IMR-90 (cell line): ENCODE measurements around the gene TBX1.

ENCODE experiments used
- BHLHE40 ChIP-seq: fragments of 150-350 bp; IDR thresholded peaks from 2 replicates; pipeline ENCODE4 v1.6.1; 2016; ENCODE audit warnings: mild to moderate bottlenecking, low read depth, low read length
- CEBPB ChIP-seq: IDR thresholded peaks from 2 replicates; pipeline ENCODE4 v1.6.1; 2012; ENCODE audit warnings: low read depth, low read length, improper control_type of control experiment
- CHD1 ChIP-seq: IDR thresholded peaks from 2 replicates; pipeline ENCODE4 v1.6.1; 2012; ENCODE audit warnings: low read depth, low read length, improper control_type of control experiment
- ELK1 ChIP-seq: fragments of 150-350 bp; IDR thresholded peaks from 2 replicates; pipeline ENCODE4 v1.6.1; 2016; ENCODE audit warnings: low read depth, mild to moderate bottlenecking, low read length, moderate library complexity, borderline replicate concordance
- FOS ChIP-seq: fragments of 150-350 bp; IDR thresholded peaks from 2 replicates; pipeline ENCODE4 v1.6.1; 2016; ENCODE audit warnings: low read depth, low read length
- MAFK ChIP-seq: IDR thresholded peaks from 2 replicates; pipeline ENCODE4 v1.6.1; 2012; ENCODE audit warnings: low read depth, low read length, improper control_type of control experiment
- MAZ ChIP-seq: IDR thresholded peaks from 2 replicates; pipeline ENCODE4 v1.6.1; 2012; ENCODE audit warnings: low read depth, mild to moderate bottlenecking, low read length, improper control_type of control experiment, moderate library complexity, borderline replicate concordance
- MXI1 ChIP-seq: IDR thresholded peaks from 2 replicates; pipeline ENCODE4 v1.6.1; 2012; ENCODE audit warnings: low read depth, mild to moderate bottlenecking, low read length, moderate library complexity, borderline replicate concordance
- POLR2A ChIP-seq: IDR thresholded peaks from 2 replicates; pipeline ENCODE4 v1.6.1; 2012; ENCODE audit warnings: mild to moderate bottlenecking, low read depth, low read length
- RAD21 ChIP-seq: IDR thresholded peaks from 2 replicates; pipeline ENCODE4 v1.6.1; 2012; ENCODE audit warnings: low read length, improper control_type of control experiment
- RFX5 ChIP-seq: IDR thresholded peaks from 2 replicates; pipeline ENCODE4 v1.8.0; 2012; ENCODE audit warnings: low read depth, mild to moderate bottlenecking, low read length, moderate library complexity
- SMC3 ChIP-seq: fragments of 150-350 bp; IDR thresholded peaks from 2 replicates; pipeline ENCODE4 v1.6.1; 2016; ENCODE audit warnings: low read depth, mild to moderate bottlenecking, antibody characterized with exemption, low read length, moderate library complexity
- TF ChIP-seq, protein P1 (sequence below): conservative IDR thresholded peaks from 2 replicates; pipeline ENCODE4 v1.5.1; 2012; ENCODE audit warnings: mild to moderate bottlenecking, low read depth, low read length, improper control_type of control experiment
- TF ChIP-seq, protein P2 (sequence below): fragments of 150-350 bp; IDR thresholded peaks from 2 replicates; pipeline ENCODE4 v1.6.1; 2017; ENCODE audit warnings: mild to moderate bottlenecking, antibody characterized with exemption, low read length, low read depth

DNA sequence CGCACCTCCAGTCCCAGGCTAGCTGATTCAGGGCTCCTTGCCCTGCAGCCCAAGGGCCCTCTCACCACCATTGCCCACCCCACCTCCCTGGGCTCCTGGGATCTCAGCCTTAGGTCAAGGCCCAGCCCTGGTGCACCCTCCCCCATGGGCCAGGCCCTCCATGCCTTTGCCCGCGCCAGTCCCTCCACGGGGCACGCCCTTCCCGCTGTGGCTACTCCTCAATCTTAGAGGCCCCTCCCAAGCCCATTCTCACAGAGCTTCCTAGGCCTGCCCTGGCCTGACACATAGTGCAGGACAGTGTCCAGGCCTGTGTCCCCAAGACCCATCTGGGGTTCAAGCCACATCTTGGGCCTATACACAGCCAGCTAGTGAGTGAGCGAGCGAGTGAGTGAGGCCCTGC, 30.4 kb upstream of the TBX1 start:
- TF ChIP-seq POLR2A = no peak
- TF ChIP-seq RFX5 = no peak
- TF ChIP-seq, protein P1, sequence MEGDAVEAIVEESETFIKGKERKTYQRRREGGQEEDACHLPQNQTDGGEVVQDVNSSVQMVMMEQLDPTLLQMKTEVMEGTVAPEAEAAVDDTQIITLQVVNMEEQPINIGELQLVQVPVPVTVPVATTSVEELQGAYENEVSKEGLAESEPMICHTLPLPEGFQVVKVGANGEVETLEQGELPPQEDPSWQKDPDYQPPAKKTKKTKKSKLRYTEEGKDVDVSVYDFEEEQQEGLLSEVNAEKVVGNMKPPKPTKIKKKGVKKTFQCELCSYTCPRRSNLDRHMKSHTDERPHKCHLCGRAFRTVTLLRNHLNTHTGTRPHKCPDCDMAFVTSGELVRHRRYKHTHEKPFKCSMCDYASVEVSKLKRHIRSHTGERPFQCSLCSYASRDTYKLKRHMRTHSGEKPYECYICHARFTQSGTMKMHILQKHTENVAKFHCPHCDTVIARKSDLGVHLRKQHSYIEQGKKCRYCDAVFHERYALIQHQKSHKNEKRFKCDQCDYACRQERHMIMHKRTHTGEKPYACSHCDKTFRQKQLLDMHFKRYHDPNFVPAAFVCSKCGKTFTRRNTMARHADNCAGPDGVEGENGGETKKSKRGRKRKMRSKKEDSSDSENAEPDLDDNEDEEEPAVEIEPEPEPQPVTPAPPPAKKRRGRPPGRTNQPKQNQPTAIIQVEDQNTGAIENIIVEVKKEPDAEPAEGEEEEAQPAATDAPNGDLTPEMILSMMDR = no peak
- TF ChIP-seq RAD21 = no peak
- TF ChIP-seq MXI1 = no peak
- no peak for TF ChIP-seq CHD1
- no peak for TF ChIP-seq BHLHE40
- TF ChIP-seq FOS = no peak
- no peak for TF ChIP-seq SMC3
- TF ChIP-seq MAZ = no peak
- TF ChIP-seq CEBPB = no peak
- no peak for TF ChIP-seq MAFK
- no peak for TF ChIP-seq ELK1
- TF ChIP-seq, protein P2, sequence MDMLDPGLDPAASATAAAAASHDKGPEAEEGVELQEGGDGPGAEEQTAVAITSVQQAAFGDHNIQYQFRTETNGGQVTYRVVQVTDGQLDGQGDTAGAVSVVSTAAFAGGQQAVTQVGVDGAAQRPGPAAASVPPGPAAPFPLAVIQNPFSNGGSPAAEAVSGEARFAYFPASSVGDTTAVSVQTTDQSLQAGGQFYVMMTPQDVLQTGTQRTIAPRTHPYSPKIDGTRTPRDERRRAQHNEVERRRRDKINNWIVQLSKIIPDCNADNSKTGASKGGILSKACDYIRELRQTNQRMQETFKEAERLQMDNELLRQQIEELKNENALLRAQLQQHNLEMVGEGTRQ = no peak
